ENCODE results near the gene CHTF8.
A peak's percentile ranks its signal among the peaks of the same experiment; 100 is the strongest.

CHTF8 gene

GRCh38 chr16:69079697-69080096, 52.7 kb downstream of the CHTF8 start:
- Histone ChIP-seq H3K4me1 (ENCODE audit: insufficient read depth, poor library complexity, severe bottlenecking) (peaks cover 17% of the 10 kb centered on the region), H3K27me3 (ENCODE audit: insufficient read depth, poor library complexity, severe bottlenecking) (no peaks in the 10 kb centered on the region), H3K9me3 (ENCODE audit: severe bottlenecking) (no peaks in the 10 kb centered on the region), H3K4me3 (ENCODE audit: severe bottlenecking) (no peak overlapping the region), H3K27ac (ENCODE audit: poor library complexity, severe bottlenecking) (no peak overlapping the region), H3K36me3 (ENCODE audit: low read depth) (no peaks in the 10 kb centered on the region)
- TF ChIP-seq CTCF (IDR thresholded peaks at IDR 0.05; ENCODE audit: poor library complexity, severe bottlenecking): no peak
- DNase-seq (ENCODE audit: low spot score): no peak
- ATAC-seq (ENCODE audit: low read depth): no peak

GRCh38 chr16:69078073-69078472, 54.3 kb downstream of the CHTF8 start:
- Histone ChIP-seq H3K4me1 (ENCODE audit: insufficient read depth, poor library complexity, severe bottlenecking) (peaks cover 27% of the 10 kb centered on the region), H3K4me3 (ENCODE audit: severe bottlenecking) (no peak overlapping the region), H3K36me3 (ENCODE audit: low read depth) (no peaks in the 10 kb centered on the region), H3K27ac (ENCODE audit: poor library complexity, severe bottlenecking) (peak overlapping the region; percentile 64), H3K9me3 (ENCODE audit: severe bottlenecking) (no peaks in the 10 kb centered on the region), H3K27me3 (ENCODE audit: insufficient read depth, poor library complexity, severe bottlenecking) (no peaks in the 10 kb centered on the region)
- ATAC-seq (ENCODE audit: low read depth) (no peak), DNase-seq (ENCODE audit: low spot score) (no peak)
- TF ChIP-seq CTCF (IDR thresholded peaks at IDR 0.05; ENCODE audit: poor library complexity, severe bottlenecking): no peak

GRCh38 chr16:69077251-69077650, 55.1 kb downstream of the CHTF8 start:
- Histone ChIP-seq H3K27ac (ENCODE audit: poor library complexity, severe bottlenecking) (peak overlapping the region; percentile 64), H3K36me3 (ENCODE audit: low read depth) (no peaks in the 10 kb centered on the region), H3K4me3 (ENCODE audit: severe bottlenecking) (no peak overlapping the region), H3K9me3 (ENCODE audit: severe bottlenecking) (no peaks in the 10 kb centered on the region), H3K27me3 (ENCODE audit: insufficient read depth, poor library complexity, severe bottlenecking) (no peaks in the 10 kb centered on the region), H3K4me1 (ENCODE audit: insufficient read depth, poor library complexity, severe bottlenecking) (peaks cover 35% of the 10 kb centered on the region)
- ATAC-seq (ENCODE audit: low read depth): peak; percentile 63
- no peak for TF ChIP-seq CTCF (IDR thresholded peaks at IDR 0.05; ENCODE audit: poor library complexity, severe bottlenecking)
- DNase-seq (ENCODE audit: low spot score): peak; percentile 74

- Histone ChIP-seq H3K27me3 (ENCODE audit: insufficient read depth, poor library complexity, severe bottlenecking) (no peaks in the 10 kb centered on the region), H3K36me3 (ENCODE audit: low read depth) (no peaks in the 10 kb centered on the region), H3K4me1 (ENCODE audit: insufficient read depth, poor library complexity, severe bottlenecking) (peaks cover 42% of the 10 kb centered on the region), H3K4me3 (ENCODE audit: severe bottlenecking) (no peak overlapping the region), H3K9me3 (ENCODE audit: severe bottlenecking) (no peaks in the 10 kb centered on the region), H3K27ac (ENCODE audit: poor library complexity, severe bottlenecking) (peak overlapping the region; percentile 92)
- peak; percentile 32 for TF ChIP-seq CTCF (IDR thresholded peaks at IDR 0.05; ENCODE audit: poor library complexity, severe bottlenecking)
- DNase-seq (ENCODE audit: low spot score) (peak; percentile 93), ATAC-seq (ENCODE audit: low read depth) (peak; percentile 99)
Observed at GRCh38 chr16:69073181-69073702, 59.1 kb downstream of the CHTF8 start.

- Histone ChIP-seq H3K27me3 (ENCODE audit: insufficient read depth, poor library complexity, severe bottlenecking) (no peaks in the 10 kb centered on the region), H3K4me1 (ENCODE audit: insufficient read depth, poor library complexity, severe bottlenecking) (peaks cover 41% of the 10 kb centered on the region), H3K4me3 (ENCODE audit: severe bottlenecking) (no peak overlapping the region), H3K9me3 (ENCODE audit: severe bottlenecking) (no peaks in the 10 kb centered on the region), H3K27ac (ENCODE audit: poor library complexity, severe bottlenecking) (peak overlapping the region; percentile 92), H3K36me3 (ENCODE audit: low read depth) (no peaks in the 10 kb centered on the region)
- no peak for ATAC-seq (ENCODE audit: low read depth)
- no peak for DNase-seq (ENCODE audit: low spot score)
- TF ChIP-seq CTCF (IDR thresholded peaks at IDR 0.05; ENCODE audit: poor library complexity, severe bottlenecking): no peak
Observed at GRCh38 chr16:69072640-69072974, 59.8 kb downstream of the CHTF8 start.

Measured in RWPE2 (cell line).